Measurements from ENCODE around the gene PTCH2.

The PTCH2 gene

DNA sequence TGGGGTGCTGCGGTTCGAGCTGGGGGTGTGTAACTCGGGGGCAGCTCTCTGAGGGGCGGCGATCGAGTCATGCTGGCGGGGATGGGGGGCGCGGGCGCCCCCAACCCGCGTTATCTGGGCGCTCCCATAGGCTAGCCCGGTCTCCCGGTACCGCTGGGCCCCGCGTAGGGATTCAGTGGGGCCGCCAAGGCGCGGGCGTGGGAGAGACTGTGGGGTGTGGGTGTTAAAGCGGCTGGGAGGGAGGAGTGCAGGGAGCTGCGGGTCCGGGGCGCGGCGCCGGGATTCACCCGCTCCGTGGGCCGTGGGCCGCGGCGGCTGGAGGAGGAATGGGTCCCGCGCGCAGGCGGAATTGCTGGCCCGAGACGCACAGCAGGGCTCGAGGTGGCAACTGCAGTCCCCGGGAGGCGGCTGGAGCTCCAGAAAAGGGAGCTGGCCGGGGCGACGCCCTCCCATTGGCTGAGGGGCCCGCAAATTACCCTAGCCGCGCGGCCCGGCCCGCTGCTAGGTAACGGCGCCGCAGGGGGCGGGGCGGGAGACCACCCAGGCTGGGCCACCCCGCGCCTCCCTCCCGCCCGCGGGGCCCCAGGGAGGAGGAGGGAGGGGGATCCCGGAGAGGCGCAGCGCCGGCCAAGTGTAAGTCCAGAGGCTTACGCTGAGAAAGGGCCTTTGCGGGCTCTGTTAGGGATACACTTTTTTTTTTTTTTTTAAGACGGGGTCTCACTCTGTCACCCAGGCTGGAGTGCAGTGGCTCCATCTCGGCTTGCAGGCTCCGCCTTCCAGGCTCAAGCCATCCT lies at the start of gene PTCH2:
TSS of gene PTCH2 (minus strand) at position 392 of the 794 bp plus-strand sequence. CDS start at position 71, 321 bp downstream.
- no peak for DNase-seq (ENCODE audit: low read depth)

- DNase-seq (ENCODE audit: low read depth), result no peak
Observed at GRCh38 chr1:44890007-44890406, 47.0 kb upstream of the PTCH2 start.

DNA sequence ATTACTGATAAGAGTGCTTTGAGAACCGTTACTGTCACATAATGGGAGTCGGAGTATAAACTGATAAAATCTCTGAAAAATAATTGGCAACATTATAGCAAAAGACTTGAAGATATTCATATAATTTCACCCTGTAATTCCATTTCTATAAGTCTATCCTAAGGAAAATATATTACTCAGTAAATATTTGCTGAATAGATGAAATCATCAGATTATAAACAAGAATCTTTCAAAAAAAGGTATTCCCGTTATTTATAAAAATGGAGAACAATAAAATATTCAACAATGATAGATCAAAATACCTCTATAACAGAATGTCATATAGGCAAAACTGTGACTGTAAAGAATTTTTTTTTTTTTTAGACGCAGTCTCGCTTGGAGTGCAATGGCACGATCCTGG lies 42.4 kb upstream of the PTCH2 start:
- DNase-seq (ENCODE audit: low read depth), result no peak

- no peak for DNase-seq (ENCODE audit: low read depth)
Observed at GRCh38 chr1:44884746-44885145, 41.7 kb upstream of the PTCH2 start.

DNA sequence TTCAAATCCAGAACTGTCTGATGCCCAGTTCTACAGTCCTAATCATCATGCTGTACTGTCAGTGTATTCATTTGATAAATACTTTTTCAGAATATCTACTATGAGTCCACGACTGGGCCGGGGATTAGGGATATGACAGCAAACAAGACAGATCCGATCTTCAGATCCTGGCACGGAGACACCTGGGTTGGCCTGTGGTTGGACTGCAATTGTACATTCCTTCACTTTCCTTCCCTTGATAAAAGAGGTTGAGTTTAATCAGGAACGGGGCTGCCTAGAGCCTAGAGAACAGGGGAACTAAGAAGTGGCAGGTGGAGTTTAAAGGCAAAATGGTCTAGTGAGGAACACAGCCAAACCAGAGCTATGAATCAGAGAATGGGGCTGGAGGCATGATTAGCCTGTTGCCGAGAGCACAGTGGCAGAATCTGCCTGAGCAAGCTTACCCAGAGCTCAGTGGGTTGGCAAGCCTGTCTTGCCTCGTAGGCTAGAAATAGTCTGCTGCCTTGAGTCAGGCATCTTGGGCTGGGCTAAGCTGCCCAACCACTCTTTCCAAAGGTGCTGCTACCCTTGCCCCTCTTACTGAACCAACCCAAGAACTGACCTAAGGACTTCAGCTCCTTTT lies 38.1 kb upstream of the PTCH2 start:
- peak; percentile 89 for DNase-seq (ENCODE audit: low read depth)

DNA sequence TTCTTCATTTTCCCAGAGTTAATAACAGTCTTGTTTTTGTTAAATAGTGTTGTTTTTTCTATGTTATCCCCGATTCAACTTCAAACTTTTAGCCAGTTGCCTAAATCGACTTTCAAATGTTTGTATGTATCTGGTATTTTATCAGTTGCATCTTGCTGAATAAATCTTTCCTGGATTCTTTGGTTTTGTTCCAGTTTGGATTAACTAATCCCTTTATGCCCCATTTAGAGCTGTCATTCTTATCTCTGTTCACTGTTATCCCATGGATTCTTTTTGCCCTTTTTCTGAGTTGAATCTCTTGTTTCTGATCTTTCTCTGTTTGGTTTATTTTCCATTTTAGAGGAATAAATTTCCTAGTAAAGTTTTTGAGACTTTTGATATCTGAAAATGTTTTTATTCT lies 31.1 kb upstream of the PTCH2 start:
- DNase-seq (ENCODE audit: low read depth), result no peak

DNA sequence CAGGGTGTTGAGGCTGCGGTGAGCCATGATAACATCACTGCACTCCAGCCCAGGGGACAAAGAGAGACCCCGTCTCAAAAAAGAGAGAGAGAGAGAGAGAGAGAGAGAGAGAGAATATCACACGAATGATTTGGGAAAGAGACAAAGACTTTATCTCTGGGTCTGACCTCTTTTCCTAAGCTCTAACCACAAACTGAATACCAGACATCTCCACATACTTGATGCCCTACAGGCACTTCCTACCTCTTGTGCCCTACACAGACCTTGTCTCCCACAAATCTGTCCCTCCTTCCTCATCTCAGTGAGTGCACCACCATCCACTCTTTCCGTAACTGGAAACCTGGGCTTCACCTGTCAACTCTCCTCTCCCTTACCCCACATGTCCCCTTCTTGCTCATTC lies 27.0 kb upstream of the PTCH2 start:
- DNase-seq (ENCODE audit: low read depth), result no peak

GRCh38 chr1:44867801-44868200 lies 24.7 kb upstream of the PTCH2 start:
- DNase-seq (ENCODE audit: low read depth), result no peak

DNA sequence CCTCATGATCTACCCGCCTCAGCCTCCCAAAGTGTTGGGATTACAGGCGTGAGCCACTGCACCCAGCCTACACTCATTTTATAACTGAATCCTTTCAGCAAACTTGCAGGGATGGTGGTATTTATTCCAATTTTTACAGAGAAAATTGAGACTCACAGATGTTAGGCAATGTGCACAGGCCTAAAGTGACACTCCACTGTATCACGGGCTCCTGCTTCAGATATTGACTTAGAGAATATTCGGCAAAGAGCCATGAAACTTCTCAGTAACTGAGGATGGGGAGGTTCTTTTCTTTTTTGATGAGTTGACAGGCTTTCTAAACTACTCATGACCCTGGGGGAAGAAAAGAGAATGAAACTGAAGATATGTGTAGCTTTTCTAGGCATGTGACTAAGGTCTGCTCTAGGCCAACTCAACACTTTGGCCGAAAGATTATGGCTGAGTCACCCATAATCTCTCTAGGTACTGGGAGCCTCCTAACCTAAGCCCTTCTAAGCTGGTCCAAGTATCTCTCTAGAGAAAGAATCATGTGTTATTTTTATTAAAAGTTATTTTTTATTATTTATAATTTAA lies 19.9 kb upstream of the PTCH2 start:
- peak; percentile 76 for DNase-seq (ENCODE audit: low read depth)

- DNase-seq (ENCODE audit: low read depth), result no peak
Observed at GRCh38 chr1:44860891-44861425, 17.9 kb upstream of the PTCH2 start.

DNA sequence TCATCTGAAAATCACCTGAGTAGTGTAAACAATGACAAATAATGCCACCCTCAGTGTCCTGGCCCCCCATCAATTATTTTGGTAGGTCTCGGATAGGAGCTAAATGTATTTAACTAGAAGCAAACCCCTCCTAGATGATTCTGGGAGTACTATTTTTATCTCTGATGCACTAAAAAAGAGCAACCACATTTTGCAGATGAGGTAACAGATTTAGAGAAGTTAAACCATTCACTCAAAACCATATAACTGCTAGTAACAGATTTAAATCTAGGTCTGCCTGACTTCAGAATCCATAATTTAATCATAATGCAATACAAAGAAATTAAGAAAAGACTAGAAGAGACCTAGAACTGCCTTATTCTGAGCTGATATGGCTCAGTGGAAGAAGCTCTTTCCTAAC lies 17.3 kb upstream of the PTCH2 start:
- no peak for DNase-seq (ENCODE audit: low read depth)

DNA sequence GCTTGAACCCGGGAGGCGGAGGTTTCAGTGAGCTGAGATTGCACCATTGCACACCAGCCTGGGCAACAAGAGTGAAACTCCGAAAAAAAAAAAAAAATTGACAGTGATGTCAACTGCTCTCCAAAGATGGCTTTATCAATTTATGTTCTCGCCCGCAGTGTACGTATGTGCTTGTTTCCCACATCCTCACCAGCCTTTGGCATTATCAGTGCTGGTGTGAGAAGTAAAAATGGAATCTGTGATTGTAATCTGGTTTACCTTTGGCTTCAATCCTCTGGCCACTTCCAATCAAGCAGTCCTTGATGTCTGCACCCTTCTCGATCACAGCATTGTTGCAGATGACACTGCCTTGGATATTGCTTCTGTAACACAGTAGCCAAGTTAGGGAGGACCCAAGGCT lies 14.4 kb upstream of the PTCH2 start:
- DNase-seq (ENCODE audit: low read depth), result no peak

GRCh38 chr1:44855742-44856141 lies 12.7 kb upstream of the PTCH2 start:
- no peak for DNase-seq (ENCODE audit: low read depth)

GRCh38 chr1:44854970-44855369 lies 11.9 kb upstream of the PTCH2 start:
- no peak for DNase-seq (ENCODE audit: low read depth)

DNA sequence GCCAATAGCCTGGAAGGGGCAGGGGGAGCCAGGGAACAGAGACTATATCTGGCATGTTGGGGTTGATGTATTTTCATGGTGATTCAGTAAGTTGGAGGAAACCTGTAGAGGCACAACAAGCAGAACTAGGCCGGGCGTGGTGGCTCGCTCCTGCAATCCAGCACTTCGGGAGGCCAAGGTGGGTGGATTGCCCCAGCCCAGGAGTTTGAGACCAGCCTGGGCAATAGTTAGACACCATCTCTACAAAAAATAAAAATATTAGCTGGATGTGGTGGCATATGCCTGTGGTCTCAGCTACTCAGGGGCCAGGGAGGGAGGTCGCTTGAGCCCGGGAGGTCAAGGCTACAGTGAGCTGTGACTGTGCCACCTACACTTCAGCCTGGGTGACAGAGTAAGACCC lies 10.1 kb upstream of the PTCH2 start:
- no peak for DNase-seq (ENCODE audit: low read depth)

GRCh38 chr1:44851308-44851707 lies 8.3 kb upstream of the PTCH2 start:
- no peak for DNase-seq (ENCODE audit: low read depth)

GRCh38 chr1:44849575-44850132 lies 6.6 kb upstream of the PTCH2 start:
- no peak for DNase-seq (ENCODE audit: low read depth)

DNA sequence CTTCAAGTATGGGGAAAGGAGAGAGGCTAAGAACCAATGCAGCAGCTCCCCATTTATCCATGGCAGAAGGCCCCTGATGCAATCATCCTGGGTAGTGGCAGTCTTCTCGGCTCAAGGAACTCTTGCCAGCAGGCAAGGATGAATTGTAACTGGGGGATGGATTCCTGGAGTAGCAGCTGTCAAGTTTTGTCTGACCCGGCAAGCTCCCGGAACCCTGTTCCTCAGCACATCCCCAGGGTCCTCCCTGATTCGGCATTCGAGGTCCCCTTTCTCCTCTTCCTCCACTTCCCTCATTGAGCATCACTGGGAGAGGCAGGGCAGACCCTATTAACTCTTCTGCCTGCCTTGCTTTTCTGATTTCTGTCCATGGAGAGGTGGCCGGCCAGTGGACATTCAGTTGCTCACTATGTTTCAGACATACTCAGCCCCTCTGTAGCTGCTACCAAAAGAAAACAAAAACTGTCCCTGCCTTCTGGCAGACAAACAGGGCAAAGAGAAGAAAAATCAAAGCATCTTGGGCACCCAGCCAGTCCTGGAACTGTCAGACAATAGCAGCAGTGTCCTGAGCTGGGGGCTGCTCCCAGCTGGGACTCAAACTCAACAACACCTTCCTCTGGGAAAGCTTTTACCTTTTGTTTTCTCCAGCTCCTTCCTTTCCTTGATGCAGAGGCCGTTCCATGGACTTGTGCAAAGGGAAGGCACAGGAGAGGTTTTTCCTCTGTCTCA lies 5.6 kb upstream of the PTCH2 start:
- no peak for DNase-seq (ENCODE audit: low read depth)

- no peak for DNase-seq (ENCODE audit: low read depth)
Observed at GRCh38 chr1:44847845-44848244, 4.8 kb upstream of the PTCH2 start.

DNA sequence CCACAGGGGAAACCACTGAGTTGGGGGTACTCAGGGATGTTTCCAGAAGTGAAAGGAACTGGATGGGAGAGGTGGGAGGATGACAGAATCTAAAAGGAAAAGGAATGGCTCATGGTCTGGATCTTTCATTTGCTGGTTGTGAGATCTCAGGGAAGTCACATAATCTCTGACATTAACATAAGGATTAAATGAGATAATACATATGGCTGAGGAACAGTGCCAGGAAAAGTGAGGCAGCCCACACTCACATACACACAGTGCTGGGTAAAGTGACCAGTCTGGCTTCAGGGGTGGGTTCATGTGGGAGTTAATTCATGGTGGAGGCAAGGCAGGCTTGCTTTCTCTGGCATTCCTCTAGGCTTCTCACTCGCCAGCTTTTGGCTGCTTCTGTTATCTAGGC lies 3.9 kb upstream of the PTCH2 start:
- no peak for DNase-seq (ENCODE audit: low read depth)

- no peak for DNase-seq (ENCODE audit: low read depth)
Observed at GRCh38 chr1:44842486-44842861, 579 bp downstream of the PTCH2 start.

DNA sequence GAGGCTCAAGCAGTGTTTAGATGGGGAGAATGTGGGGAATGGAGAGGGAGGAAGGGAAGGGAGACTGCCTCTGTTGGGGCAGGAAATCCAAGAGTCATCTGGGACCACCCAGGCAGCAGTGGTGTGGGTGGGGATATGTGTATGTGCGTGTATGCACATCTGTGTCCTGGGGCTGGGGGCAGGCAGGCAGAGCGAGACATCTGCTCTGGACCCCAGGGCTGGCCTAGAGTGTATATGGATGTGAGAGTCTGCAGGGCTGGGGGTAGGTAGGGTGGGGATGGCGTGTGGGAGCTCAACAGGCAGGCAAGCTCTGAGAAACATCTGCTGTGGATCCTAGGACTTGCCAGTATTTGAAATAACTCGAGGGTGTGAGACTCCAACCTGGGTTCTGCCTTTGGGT lies 3.5 kb downstream of the PTCH2 start:
- DNase-seq (ENCODE audit: low read depth), result no peak
